HepG2 (cell line): ENCODE results near the gene POLA2. TPM values are rescaled to one million over a fixed set of nuclear protein-coding genes. Genes with fewer than 3 reads are reported as not detected.

Experiments
- CHD4 ChIP-seq: fragments of 200-600 bp; sonication (generic); IDR thresholded peaks from 2 replicates; pipeline ENCODE4 v1.7.0; 2017; ENCODE audit warnings: mild to moderate bottlenecking, low read length, borderline replicate concordance
- E2F5 ChIP-seq: sonication (generic); formaldehyde crosslinking; conservative IDR thresholded peaks from 2 replicates; pipeline ENCODE4 v1.4.0; 2020; ENCODE audit warnings: missing genetic modification reagents
- EEA1 ChIP-seq: sonication (generic); formaldehyde crosslinking; IDR thresholded peaks from 2 replicates; pipeline ENCODE4 v1.5.1; 2020; ENCODE audit warnings: mild to moderate bottlenecking, missing genetic modification reagents, borderline replicate concordance
- FUBP1 ChIP-seq: sonication (generic); formaldehyde crosslinking; IDR thresholded peaks from 2 replicates; pipeline ENCODE4 v1.5.1; 2020; ENCODE audit warnings: missing genetic modification reagents, mild to moderate bottlenecking, borderline replicate concordance
- HNF4A ChIP-seq: sonication (generic); formaldehyde crosslinking; IDR thresholded peaks from 2 replicates; pipeline ENCODE4 v1.4.0; 2020; ENCODE audit warnings: missing genetic modification reagents
- KAT7 ChIP-seq: IDR thresholded peaks from 2 replicates; pipeline ENCODE4 v1.6.1; 2018; ENCODE audit warnings: borderline replicate concordance, missing compliant biosample characterization
- KLF11 ChIP-seq: IDR thresholded peaks from 2 replicates; pipeline ENCODE4 v1.6.1; 2016; ENCODE audit warnings: missing compliant biosample characterization
- MAFF ChIP-seq: IDR thresholded peaks from 2 replicates; pipeline ENCODE4 v1.6.1; 2011; ENCODE audit warnings: low read depth, low read length, improper control_type of control experiment
- REST ChIP-seq, 2 experiments: IDR thresholded peaks; 2 replicates each; pipeline ENCODE4 v1.6.1; 2011 to 2012; ENCODE audit warnings: low read length in 2 of 2, borderline replicate concordance in 1 of 2, low read depth in 1 of 2, mild to moderate bottlenecking in 1 of 2, moderate library complexity in 1 of 2
- ZBTB1 ChIP-seq: sonication (generic); formaldehyde crosslinking; IDR thresholded peaks from 2 replicates; pipeline ENCODE4 v1.4.0; 2020; ENCODE audit warnings: missing genetic modification reagents, borderline replicate concordance
- ZNF510 ChIP-seq: sonication (generic); formaldehyde crosslinking; IDR thresholded peaks from 2 replicates; pipeline ENCODE4 v1.4.0; 2020; ENCODE audit warnings: low read depth, mild to moderate bottlenecking, missing genetic modification reagents
- ZNF605 ChIP-seq: sonication (generic); formaldehyde crosslinking; IDR thresholded peaks from 2 replicates; pipeline ENCODE4 v1.8.0; 2022; ENCODE audit warnings: mild to moderate bottlenecking, missing genetic modification reagents
- ZNF614 ChIP-seq: IDR thresholded peaks from 2 replicates; pipeline ENCODE4 v1.6.1; 2018; ENCODE audit warnings: missing biosample characterization, missing genetic modification reagents, inconsistent platforms, borderline replicate concordance
- ZNF646 ChIP-seq: sonication (generic); formaldehyde crosslinking; IDR thresholded peaks from 2 replicates; pipeline ENCODE4 v1.9.0; 2021; ENCODE audit warnings: mild to moderate bottlenecking, missing genetic modification reagents
- ZNF782 ChIP-seq: sonication (generic); formaldehyde crosslinking; IDR thresholded peaks from 2 replicates; pipeline ENCODE4 v1.4.0; 2020; ENCODE audit warnings: missing genetic modification reagents, mild to moderate bottlenecking, borderline replicate concordance
- ZNF850 ChIP-seq: sonication (generic); formaldehyde crosslinking; conservative IDR thresholded peaks from 2 replicates; pipeline ENCODE4 v1.9.0; 2021; ENCODE audit warnings: mild to moderate bottlenecking, missing genetic modification reagents
- polyA plus RNA-seq, 8 experiments: library from polyadenylated mRNA; depleted of rRNA in 3 of 8; stranded (reverse) in 7 of 8; unstranded in 1 of 8; fragments of >200 nt; fragmentation: Illumina TruSeq in 4 of 8; extraction: Trizol in 4 of 8; gene quantifications; 2 replicates each; pipeline versions ENCODE4 v1.2.1 to v1.2.3, GENCODE V29; 2011 to 2016; ENCODE audit warnings: low read depth in 4 of 8, missing spikeins in 1 of 8, mixed read lengths in 1 of 8; ENCODE audit not compliant: insufficient read depth in 1 of 8
- total RNA-seq, 5 experiments: library from RNA; depleted of rRNA; stranded (reverse); fragments of >200 nt; fragmentation: Illumina TruSeq; extraction: Trizol; gene quantifications; 2 replicates each; pipeline ENCODE4 v1.2.3, GENCODE V29; 2016; ENCODE audit warnings: low read depth in 1 of 5

POLA2 gene
- total and polyA plus RNA-seq, 2 of the 13 experiments (the other 11 are each of a cell fraction or from before 2014, with no cell fraction given) = 9.7 to 15.6 TPM

- TF ChIP-seq ZNF646 (CRISPR knock-in tag) (no peak), ZNF782 (CRISPR knock-in tag) (peak; percentile 69; the same call in 1 of the 2 replicates), CHD4 (no peak), ZNF850 (CRISPR knock-in tag) (no peak), MAFF (no peak), REST (IDR thresholded peaks at IDR 0.05; ENCODE audit: borderline replicate concordance in 1 of 2, low read depth in 1 of 2, low read length in 2 of 2) (no peak), EEA1 (CRISPR knock-in tag) (no peak), ZBTB1 (CRISPR knock-in tag) (no peak), E2F5 (CRISPR knock-in tag) (no peak), ZNF510 (CRISPR knock-in tag) (no peak), FUBP1 (no peak), KLF11 (CRISPR knock-in tag) (no peak), ZNF614 (CRISPR knock-in tag) (peak; percentile 76; the same call in 1 of the 2 replicates), ZNF605 (CRISPR knock-in tag) (no peak), KAT7 (CRISPR knock-in tag) (no peak), HNF4A (CRISPR knock-in tag) (peak; percentile 12; the same call in 1 of the 2 replicates)
Observed at GRCh38 chr11:65315204-65315865, 53.6 kb downstream of the POLA2 start (continued).
